Measurements from ENCODE around the gene CACNA2D3.

Gene CACNA2D3

GRCh38 chr3:54790051-54790450 is 667.7 kb downstream of the CACNA2D3 start:
- TF ChIP-seq CTCF (IDR thresholded peaks at IDR 0.05; ENCODE audit: insufficient read depth, missing control alignments), result no peak
- FAIRE-seq (no peak), DNase-seq (ENCODE audit: insufficient read length, low spot score) (no peak)

GRCh38 chr3:54791501-54792156 is 669.3 kb downstream of the CACNA2D3 start:
- FAIRE-seq, result no peak
- no peak for DNase-seq (ENCODE audit: insufficient read length, low spot score)
- no peak for TF ChIP-seq CTCF (IDR thresholded peaks at IDR 0.05; ENCODE audit: insufficient read depth, missing control alignments)

GRCh38 chr3:54792584-54792983 is 670.2 kb downstream of the CACNA2D3 start:
- DNase-seq (ENCODE audit: insufficient read length, low spot score) (no peak), FAIRE-seq (no peak)
- no peak for TF ChIP-seq CTCF (IDR thresholded peaks at IDR 0.05; ENCODE audit: insufficient read depth, missing control alignments)

- no peak for FAIRE-seq
- DNase-seq (ENCODE audit: insufficient read length, low spot score), result no peak
- TF ChIP-seq CTCF (IDR thresholded peaks at IDR 0.05; ENCODE audit: insufficient read depth, missing control alignments), result no peak
Observed at GRCh38 chr3:54793171-54793570, 670.8 kb downstream of the CACNA2D3 start.

GRCh38 chr3:54797111-54797510 is 674.8 kb downstream of the CACNA2D3 start:
- no peak for DNase-seq (ENCODE audit: insufficient read length, low spot score)
- TF ChIP-seq CTCF (IDR thresholded peaks at IDR 0.05; ENCODE audit: insufficient read depth, missing control alignments), result no peak
- FAIRE-seq, result no peak

- FAIRE-seq, result no peak
Observed at GRCh38 chr3:54800478-54800877, 678.1 kb downstream of the CACNA2D3 start.

More at GRCh38 chr3:54800478-54800877, 678.1 kb downstream of the CACNA2D3 start:
- TF ChIP-seq CTCF (IDR thresholded peaks at IDR 0.05; ENCODE audit: insufficient read depth, missing control alignments), result no peak
- DNase-seq (ENCODE audit: insufficient read length, low spot score), result no peak

All from D721Med (cell line).